Islet of Langerhans (tissue), 1 donor: ENCODE measurements around the gene AOPEP.
"Not testable (repeated sequence)": the region's sequence is repeated elsewhere in the genome, so short reads cannot be mapped to it uniquely, and the experiment has no call there.

Source experiments
- FAIRE-seq: peaks from one replicate; lab custom pipeline; 2011; peaks lifted over from hg19 to GRCh38; lab: Jason Lieb, UNC

AOPEP gene

GRCh38 chr9:95020644-95021043, 294.1 kb downstream of the AOPEP start:
- FAIRE-seq, result not testable (repeated sequence)

DNA sequence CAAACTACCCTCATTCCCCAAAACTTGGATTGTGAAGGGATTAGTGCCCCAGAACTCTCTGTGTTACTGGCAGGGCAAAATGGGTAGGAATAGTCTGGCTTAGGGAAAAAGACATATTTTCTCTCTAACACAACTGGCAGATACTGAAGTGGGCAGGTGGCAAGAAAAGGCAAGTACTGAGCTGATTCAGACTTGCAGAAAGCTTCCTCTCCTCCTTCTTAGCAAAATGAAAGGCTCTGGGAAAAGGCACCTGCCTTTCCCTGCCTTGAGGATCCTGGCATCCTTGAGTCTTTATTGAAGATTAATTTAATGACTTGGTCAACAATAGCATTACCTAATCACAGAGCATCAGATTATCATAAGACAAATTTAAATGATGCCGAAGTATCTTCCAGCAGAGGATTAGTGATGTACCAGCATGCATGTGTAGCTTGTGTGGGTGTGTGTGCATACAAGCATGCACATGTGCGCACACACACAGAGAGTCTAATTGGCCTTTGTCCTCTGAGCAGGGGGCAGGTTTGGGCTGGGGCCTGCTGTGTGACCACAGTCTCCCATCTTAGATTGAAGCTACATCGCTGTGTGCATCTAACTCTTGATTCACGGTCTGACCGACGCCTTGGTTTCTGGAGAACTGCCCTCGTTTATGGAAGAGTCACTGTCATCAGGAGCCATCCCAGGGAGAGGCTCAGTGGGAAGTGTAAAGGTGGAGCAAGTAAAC, 294.8 kb downstream of the AOPEP start:
- FAIRE-seq, result no peak

- FAIRE-seq, result no peak
Observed at GRCh38 chr9:95022657-95023056, 296.2 kb downstream of the AOPEP start.

DNA sequence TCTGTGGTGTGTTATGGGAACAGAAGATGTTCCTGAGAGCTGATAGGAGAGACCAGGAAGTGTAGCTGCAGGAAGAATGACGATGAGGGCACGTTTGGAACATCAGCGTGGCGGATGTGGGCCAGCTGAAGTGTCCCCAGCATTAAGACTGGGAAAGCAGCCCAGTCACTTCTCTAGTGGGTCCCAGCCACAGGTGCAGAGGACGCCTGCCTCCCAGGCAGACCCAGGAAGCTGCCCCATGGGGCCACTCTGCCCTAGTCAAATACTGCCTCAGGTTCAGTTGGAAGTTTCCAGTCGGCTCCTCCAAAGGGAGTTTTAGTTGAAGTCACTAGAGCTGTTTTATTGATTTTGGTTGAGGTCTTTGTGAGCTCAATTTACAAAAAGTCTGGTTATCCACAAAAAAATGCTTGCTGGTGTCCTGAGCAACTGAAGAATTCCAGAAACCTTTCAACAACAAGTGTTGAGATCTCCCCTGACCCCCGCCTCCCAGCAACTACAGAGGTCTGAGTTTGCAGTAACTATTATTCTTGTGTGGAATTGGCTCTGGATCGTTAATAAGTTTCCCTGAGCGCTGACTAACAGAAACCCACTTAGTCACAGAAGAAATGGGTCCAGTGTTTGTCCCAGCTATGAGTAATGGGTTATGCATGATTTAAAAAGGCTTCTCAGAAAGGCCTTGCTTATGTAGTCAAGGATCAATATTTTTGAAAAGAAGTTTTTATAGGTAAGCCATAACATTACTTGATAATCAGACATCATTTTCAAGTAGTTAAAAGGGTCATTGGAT, 296.9 kb downstream of the AOPEP start:
- FAIRE-seq, result peak; percentile 62

- no peak for FAIRE-seq
Observed at GRCh38 chr9:95024097-95024671, 297.7 kb downstream of the AOPEP start.

- FAIRE-seq, result peak; percentile 94
Observed at GRCh38 chr9:95025213-95026147, 299.0 kb downstream of the AOPEP start.

GRCh38 chr9:95026148-95026524, 299.6 kb downstream of the AOPEP start:
- FAIRE-seq, result peak; percentile 17

- no peak for FAIRE-seq
Observed at GRCh38 chr9:95027914-95028852, 301.7 kb downstream of the AOPEP start.

GRCh38 chr9:95028853-95029219, 302.3 kb downstream of the AOPEP start:
- no peak for FAIRE-seq

DNA sequence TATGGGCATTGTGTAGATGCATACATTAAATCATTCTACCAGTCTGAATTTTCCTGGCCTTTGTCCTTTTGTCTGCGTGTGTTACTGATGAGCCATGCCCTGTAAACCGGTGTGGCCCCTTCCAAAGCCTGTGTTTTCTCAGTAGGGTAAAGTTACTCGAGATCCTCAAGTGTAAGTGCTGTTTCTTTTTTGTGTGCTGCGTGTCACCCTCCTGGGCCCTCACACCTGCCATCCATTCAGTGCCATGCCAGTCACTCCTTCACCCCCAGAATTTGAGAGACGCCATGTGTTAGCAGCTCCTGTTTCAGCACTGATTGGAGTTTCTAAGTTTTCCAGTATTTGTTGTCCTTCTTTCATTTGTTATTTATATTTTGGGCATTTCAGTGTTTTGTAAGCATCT, 302.8 kb downstream of the AOPEP start:
- FAIRE-seq, result no peak

DNA sequence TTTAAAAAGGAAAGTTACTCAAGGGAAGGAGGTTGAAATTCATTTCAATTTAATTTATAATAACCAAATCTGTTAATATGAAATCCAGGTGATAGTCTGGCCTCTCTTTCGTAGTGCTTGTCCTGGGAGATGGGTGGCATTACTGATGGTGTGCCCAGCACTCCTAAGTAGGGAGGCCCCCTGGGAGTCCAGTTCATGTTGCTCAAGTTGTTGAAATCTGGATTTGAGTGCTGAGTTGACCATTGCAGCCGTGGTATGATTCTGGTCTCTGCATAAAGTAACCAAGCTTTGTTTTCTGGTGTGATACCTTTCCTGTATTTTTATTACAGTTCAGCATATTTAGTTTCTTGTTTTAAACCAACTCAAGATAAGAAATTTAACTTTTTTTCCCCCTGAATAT, 303.2 kb downstream of the AOPEP start:
- FAIRE-seq, result no peak

DNA sequence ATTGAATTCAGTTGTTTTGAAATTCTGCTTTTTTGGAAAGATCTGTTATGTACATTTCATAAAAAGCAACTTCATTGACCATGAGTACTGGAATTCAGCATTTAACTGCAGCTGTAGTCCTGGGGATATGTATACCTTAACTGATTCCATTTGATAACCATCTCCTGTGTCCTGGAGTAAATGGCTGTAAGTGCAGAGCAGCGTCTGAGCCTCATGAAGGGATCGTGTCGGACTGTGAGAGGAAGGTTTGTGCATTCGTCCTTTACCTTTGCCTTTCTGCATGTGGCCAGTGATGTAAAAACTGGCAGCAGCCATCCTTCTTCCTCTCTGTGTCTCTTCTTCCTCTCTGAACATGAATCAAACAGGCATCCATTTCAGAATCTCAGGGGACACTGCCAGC, 303.8 kb downstream of the AOPEP start:
- no peak for FAIRE-seq

DNA sequence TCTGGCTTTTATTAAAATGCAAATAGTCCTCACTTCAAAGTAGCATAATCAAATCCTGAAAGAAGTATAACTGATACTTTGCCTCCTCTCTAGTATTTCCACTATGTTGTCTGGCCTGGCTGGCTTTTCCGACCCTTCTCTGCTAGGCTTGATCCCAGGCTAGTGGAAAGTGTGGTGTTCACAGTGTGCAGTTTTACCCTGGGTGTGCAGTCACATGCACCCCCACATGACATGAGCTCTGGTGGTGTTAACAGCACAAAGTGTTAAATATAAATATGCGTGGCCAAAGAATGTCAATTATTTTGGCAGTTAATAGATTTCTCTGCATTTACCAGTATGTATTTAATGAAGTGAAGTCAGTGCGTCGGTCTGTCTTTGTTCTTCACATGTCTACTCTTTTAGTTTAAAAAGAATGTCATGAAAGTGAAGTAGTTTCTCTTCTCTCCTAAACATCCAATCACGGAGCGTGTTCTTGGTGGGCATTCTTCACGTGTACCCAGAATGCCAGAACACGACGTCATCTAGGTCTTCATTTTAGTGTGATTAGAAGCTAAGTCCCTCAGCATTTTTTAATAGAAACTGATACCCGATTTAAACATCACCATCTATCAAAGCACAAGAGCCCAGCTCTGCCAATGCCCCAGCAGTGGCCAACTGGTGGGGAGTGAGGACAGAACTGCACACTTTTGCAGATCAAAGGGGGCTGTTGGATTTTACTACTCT, 304.6 kb downstream of the AOPEP start:
- FAIRE-seq, result no peak

GRCh38 chr9:95031711-95032461, 305.4 kb downstream of the AOPEP start:
- peak; percentile 43 for FAIRE-seq

DNA sequence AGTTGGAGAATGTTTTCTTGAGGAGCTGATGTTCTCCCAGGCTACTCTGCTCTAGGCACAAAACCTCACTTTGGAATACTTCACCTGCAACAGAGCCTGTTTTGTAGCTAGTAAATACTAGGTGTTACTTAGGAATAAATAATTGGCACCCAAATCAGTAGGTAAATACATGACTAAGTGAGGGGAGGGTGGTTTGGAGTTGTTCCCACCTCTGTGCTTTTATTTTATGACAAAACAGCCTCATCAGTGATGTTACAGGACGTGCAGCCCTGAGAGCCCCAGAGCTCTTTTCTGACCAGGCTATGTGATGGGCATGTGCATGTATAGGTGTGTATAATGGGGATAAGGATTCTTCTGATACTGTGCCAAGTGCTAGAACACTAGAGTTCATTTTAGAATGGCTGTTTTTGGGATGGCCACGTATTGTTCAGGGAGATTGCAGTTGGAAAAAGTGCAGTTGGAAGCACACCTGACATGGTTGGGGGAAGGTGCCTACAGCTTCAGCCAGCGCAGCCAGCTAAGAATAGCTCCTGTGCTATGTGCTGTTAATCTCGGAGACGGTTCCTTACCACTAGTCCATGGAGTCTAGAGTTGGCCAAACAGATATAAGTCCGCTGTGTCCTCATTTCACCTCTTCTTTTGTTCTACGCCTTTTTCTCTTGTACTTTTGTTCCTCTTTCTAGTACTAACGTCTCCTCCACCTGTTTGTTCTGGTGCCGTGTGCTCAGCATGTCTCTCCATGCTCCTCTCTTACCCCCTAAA, 306.3 kb downstream of the AOPEP start:
- FAIRE-seq, result no peak

DNA sequence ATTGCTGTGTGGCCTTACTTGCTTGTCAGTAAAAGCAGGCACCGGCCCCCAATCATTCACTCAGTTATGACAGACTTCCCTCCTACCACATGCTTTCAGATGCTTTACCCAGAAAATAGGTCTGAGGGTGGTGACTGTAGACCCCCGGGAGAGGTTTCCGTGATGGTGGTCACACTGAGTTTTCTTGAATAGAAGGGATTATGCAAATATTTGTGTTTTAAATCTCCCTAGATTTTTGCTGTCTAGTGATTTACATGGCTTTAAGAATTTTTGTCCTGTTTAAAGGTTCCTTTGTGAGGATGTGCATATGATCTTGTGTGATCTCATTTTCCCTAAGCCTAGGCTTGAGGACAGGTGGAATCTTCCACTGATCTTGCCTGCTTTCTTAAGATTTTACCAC, 309.3 kb downstream of the AOPEP start:
- FAIRE-seq, result no peak

DNA sequence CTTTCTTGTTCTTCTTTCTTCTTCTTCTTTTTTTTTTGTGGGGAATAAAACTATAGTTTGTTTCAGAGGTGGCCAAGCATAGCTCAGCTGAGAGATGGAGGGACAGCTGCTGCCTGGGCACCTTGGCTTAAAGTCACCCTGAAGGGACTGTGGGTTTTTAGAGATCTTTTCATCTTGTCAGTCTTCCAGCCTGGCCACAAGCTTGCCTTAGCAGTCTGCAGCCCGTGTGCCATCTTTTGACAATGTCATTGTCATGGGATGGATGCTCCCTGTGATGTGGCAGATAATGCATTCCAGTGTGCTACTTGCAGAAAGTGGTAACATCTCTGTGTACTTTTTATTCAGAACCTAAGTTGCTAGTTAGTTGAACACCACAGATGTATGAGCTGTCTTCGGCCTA, 310.2 kb downstream of the AOPEP start:
- no peak for FAIRE-seq

DNA sequence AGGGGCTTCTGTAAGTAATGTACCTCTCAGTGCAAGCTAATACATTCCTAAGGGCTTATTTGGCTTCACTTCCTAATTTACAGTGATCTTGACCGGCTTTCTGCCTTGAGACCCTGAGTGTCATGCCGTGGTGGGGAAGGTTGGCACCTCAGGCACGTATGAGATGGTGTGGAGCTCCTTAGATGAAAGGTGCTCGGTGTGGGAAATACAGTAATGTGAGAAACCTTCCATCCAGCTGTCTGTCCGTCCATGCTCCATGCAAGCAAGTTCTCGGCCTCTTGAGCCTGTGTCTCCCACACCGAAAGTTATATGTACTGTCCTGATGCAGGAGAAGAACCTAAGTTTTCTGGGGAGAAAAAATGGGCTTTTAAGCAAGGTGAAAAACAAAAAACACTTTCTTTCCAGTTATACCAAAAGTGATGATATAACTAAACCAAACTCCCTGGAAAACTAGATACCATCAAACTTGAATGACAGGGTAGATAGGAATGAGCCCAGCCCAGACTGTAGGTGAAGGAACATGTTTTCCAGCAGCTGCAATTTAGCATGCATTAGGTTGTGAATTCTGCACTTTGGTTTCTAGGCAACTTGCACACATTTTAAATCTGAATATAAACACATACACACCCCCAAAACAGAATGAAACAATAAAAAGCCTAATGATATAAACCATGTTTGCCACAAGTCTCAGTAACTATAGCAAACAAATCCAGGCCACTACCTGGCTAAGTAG, 311.5 kb downstream of the AOPEP start:
- no peak for FAIRE-seq
